OCI-LY7 (cell line): ENCODE results near the gene RPS15A.

Experiments
- CTCF ChIP-seq: fragments of 200-600 bp; sonication (generic); conservative IDR thresholded peaks from 2 replicates; pipeline ENCODE4 v1.5.1; 2014; ENCODE audit warnings: mild to moderate bottlenecking, antibody characterized with exemption, low read length, moderate library complexity, mixed read lengths
- EZH2phosphoT487 ChIP-seq: fragments of 200-600 bp; sonication (generic); IDR thresholded peaks from 2 replicates; pipeline ENCODE4 v1.6.1; 2018; ENCODE audit warnings: low read depth, borderline replicate concordance, mild to moderate bottlenecking, mixed run types, antibody characterized with exemption, low read length, moderate library complexity, mixed read lengths

DNA sequence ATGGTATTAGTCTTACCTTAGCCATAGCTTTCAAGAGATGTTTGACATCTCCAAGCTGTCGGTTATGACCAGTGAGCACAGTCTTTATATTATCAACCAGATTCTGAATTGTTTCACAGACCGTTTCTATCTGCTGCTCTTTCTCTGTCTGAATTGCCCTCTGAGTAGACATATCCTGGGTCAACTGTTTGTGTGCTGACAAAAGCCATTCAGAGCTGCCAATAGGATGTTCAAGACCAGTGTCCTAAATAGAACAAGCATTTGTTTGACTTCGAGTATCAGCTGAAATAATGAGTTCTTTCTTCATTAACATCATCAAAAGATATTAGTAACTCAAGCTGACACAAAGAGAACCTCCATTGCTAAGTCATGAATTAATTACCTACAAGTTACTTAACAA lies 26.2 kb upstream of the RPS15A start:
- TF ChIP-seq CTCF (no peak), EZH2phosphoT487 (no peak)
